GM12878 (cell line): ENCODE data around the gene CLDN34. TPM values are rescaled to one million over a fixed set of nuclear protein-coding genes. Genes with fewer than 3 reads are reported as not detected.
A peak's percentile ranks its signal among the peaks of the same experiment; 100 is the strongest.

ENCODE experiments used
- ATAC-seq: fragments of 200-7000 bp; cut with Tn5 transposase; 3 replicates; pipeline ENCODE4 v1.9.1; 2020; ENCODE audit warnings: mild to moderate bottlenecking, moderate library complexity
- BruUV-seq: library from RNA; stranded (reverse); fragments of 400-500 nt; replicated peaks from 2 replicates; lab custom pipeline; 2021; lab: Mats Ljungman, UMichigan
- CTCF ChIA-PET: fragments of 300-600 bp; sonication (Branson Sonifier 250); formaldehyde crosslinking; extraction: SDS; loops from one replicate; lab custom pipeline; 2021; ENCODE audit warnings: inconsistent platforms; lab: Yijun Ruan, JAX
- POLR2A ChIA-PET: fragments of 350-600 bp; formaldehyde crosslinking; extraction: SDS; loops from one replicate; lab custom pipeline; 2021; ENCODE audit warnings: inconsistent platforms; lab: Charles Lee
- RAD21 ChIA-PET: fragments of 300-600 bp; sonication (Branson Sonifier 250); formaldehyde crosslinking; loops from one replicate; lab custom pipeline; 2023; ENCODE audit warnings: antibody characterized with exemption; ENCODE audit not compliant: unreplicated experiment; lab: Charles Lee
- SMC1A ChIA-PET: fragments of 300-600 bp; sonication (Branson Sonifier 250); formaldehyde crosslinking; loops from one replicate; lab custom pipeline; 2023; ENCODE audit not compliant: unreplicated experiment, uncharacterized antibody; lab: Charles Lee
- DNase-seq: peaks from one replicate; pipeline ENCODE4 v3.0.0-alpha.2; 2011; ENCODE audit warnings: low read depth, low spot score
- FAIRE-seq: peaks from 3 replicates; lab custom pipeline; 2011; peaks lifted over from hg19 to GRCh38; lab: Jason Lieb, UNC
- H2AFZ ChIP-seq: 2 replicates; pipeline ENCODE4 v1.6.0; 2011; ENCODE audit warnings: low read depth, low read length, control low read depth; ENCODE audit not compliant: control insufficient read depth
- H3K27ac ChIP-seq: 2 replicates; pipeline ENCODE4 v1.5.1; 2011; ENCODE audit warnings: control low read depth; ENCODE audit not compliant: control insufficient read depth, insufficient read depth
- H3K27me3 ChIP-seq, 2 experiments: replicated peaks in 1 of 2; 2 replicates each; pipeline versions ENCODE4 v1.6.0 to v1.6.1; 2011; ENCODE audit warnings: low read length in 1 of 2; ENCODE audit not compliant: control insufficient read depth in 2 of 2, insufficient read depth in 2 of 2
- H3K36me3 ChIP-seq, 2 experiments: 2 replicates each; pipeline ENCODE4 v1.5.1; 2011; ENCODE audit warnings: low read length in 1 of 2; ENCODE audit not compliant: control insufficient read depth in 2 of 2, insufficient read depth in 2 of 2
- H3K4me1 ChIP-seq: 2 replicates; pipeline ENCODE4 v1.6.1; 2011; ENCODE audit warnings: mild to moderate bottlenecking, low read length, moderate library complexity, mixed read lengths; ENCODE audit not compliant: control insufficient read depth, insufficient read depth
- H3K4me2 ChIP-seq: 2 replicates; pipeline ENCODE4 v1.6.0; 2011; ENCODE audit warnings: control low read depth; ENCODE audit not compliant: control insufficient read depth, insufficient read depth
- H3K4me3 ChIP-seq: fragments of 200-600 bp; sonication (generic); 2 replicates; pipeline ENCODE4 v1.5.1; 2016
- H3K79me2 ChIP-seq: 2 replicates; pipeline ENCODE4 v1.6.0; 2011; ENCODE audit warnings: low read length; ENCODE audit not compliant: control insufficient read depth, insufficient read depth
- H3K9ac ChIP-seq: 2 replicates; pipeline ENCODE4 v1.8.0; 2011; ENCODE audit warnings: low read length, control low read depth, mixed read lengths; ENCODE audit not compliant: control insufficient read depth, insufficient read depth
- H3K9me3 ChIP-seq: replicated peaks from 3 replicates; pipeline ENCODE4 v1.5.1; 2011; ENCODE audit warnings: mild to moderate bottlenecking, low read length; ENCODE audit not compliant: control insufficient read depth, insufficient read depth
- H4K20me1 ChIP-seq: 2 replicates; pipeline ENCODE4 v1.6.0; 2011; ENCODE audit not compliant: control insufficient read depth, insufficient read depth
- BHLHE40 ChIP-seq, 2 experiments: fragments of 450-650 bp in 1 of 2; IDR thresholded peaks; 2 replicates each; pipeline ENCODE4 v1.6.1; 2011 to 2017; ENCODE audit warnings: low read depth in 2 of 2, borderline replicate concordance in 1 of 2, improper control_type of control experiment in 1 of 2, low read length in 1 of 2, mild to moderate bottlenecking in 1 of 2
- CHD1 ChIP-seq: IDR thresholded peaks from 2 replicates; pipeline ENCODE4 v1.6.1; 2012; ENCODE audit warnings: low read depth, low read length, improper control_type of control experiment
- E4F1 ChIP-seq: fragments of 450-650 bp; IDR thresholded peaks from 2 replicates; pipeline ENCODE4 v1.6.1; 2018; ENCODE audit warnings: borderline replicate concordance, mild to moderate bottlenecking; ENCODE audit not compliant: partially characterized antibody
- EED ChIP-seq: sonication (generic); IDR thresholded peaks from 2 replicates; pipeline ENCODE4 v1.6.1; 2016; ENCODE audit warnings: antibody characterized with exemption, low read depth
- HDAC6 ChIP-seq: fragments of 200-600 bp; sonication (generic); IDR thresholded peaks from one replicate; pipeline ENCODE4 v1.8.0; 2017; ENCODE audit warnings: antibody characterized with exemption; ENCODE audit not compliant: unreplicated experiment
- RB1 ChIP-seq: fragments of 450-650 bp; formaldehyde crosslinking; IDR thresholded peaks from 2 replicates; pipeline ENCODE4 v1.6.1; 2017; ENCODE audit warnings: mild to moderate bottlenecking, borderline replicate concordance
- SRF ChIP-seq, 2 experiments: IDR thresholded peaks; 2 replicates each; pipeline ENCODE4 v1.6.1; 2011; ENCODE audit warnings: low read depth in 2 of 2, low read length in 2 of 2, mild to moderate bottlenecking in 1 of 2, moderate library complexity in 1 of 2
- TCF12 ChIP-seq: IDR thresholded peaks from 2 replicates; pipeline ENCODE4 v1.6.1; 2011; ENCODE audit warnings: low read depth, mild to moderate bottlenecking, low read length
- ZNF687 ChIP-seq: fragments of 450-650 bp; IDR thresholded peaks from 2 replicates; pipeline ENCODE4 v1.6.1; 2017; ENCODE audit warnings: mild to moderate bottlenecking, moderate library complexity
- WGBS: methylation state at CpG from one replicate; pipeline ENCODE4 v1.1.6; 2016; ENCODE audit warnings: low lambda C conversion rate; ENCODE audit not compliant: insufficient replicate concordance, insufficient coverage; ENCODE audit errors: missing lambda C conversion rate; 5-methylcytosine and 5-hydroxymethylcytosine counted together
- in situ Hi-C: fragments of 300-500 bp; cut with MboI; formaldehyde crosslinking; loops from 9 replicates; pipeline ENCODE4 v1.14.3; 2018; ENCODE audit warnings: mixed read lengths
- intact Hi-C: fragments of 100-400 bp; cut with micrococcal nuclease; formaldehyde crosslinking; loops from one replicate; pipeline ENCODE4 v1.14.2; 2022; ENCODE audit not compliant: unreplicated experiment
- polyA plus RNA-seq, 11 experiments: library from polyadenylated mRNA; depleted of rRNA in 4 of 11; unstranded in 6 of 11; stranded (reverse) in 5 of 11; fragments of >200 nt; fragmentation: Nextera tagmentation in 4 of 11; fragmentation: Illumina TruSeq in 1 of 11; extraction: Ambion mirVana in 4 of 11; extraction: Trizol in 1 of 11; gene quantifications; 1 replicate in 1 of 11; 2 replicates in 10 of 11; pipeline versions ENCODE4 v1.2.1 to v1.2.3, GENCODE V29; 2011 to 2016; ENCODE audit warnings: inconsistent platforms in 2 of 11, missing spikeins in 2 of 11, low read depth in 1 of 11
- total RNA-seq, 4 experiments: library from RNA; depleted of rRNA in 3 of 4; stranded (reverse); fragments of >200 nt in 3 of 4; fragmentation: Illumina TruSeq in 1 of 4; extraction: Trizol in 1 of 4; gene quantifications; 2 replicates each; pipeline versions ENCODE4 v1.2.1 to v1.2.3, GENCODE V29; 2013 to 2021
- TF ChIP-seq, protein P1 (sequence below): fragments of 450-650 bp; IDR thresholded peaks from 2 replicates; pipeline ENCODE4 v1.6.1; 2017; ENCODE audit warnings: low read depth, mild to moderate bottlenecking, moderate library complexity

CLDN34 gene
- total and polyA plus RNA-seq, 10 of the 15 experiments (the other 5 are each of a cell fraction or from before 2014, with no cell fraction given): not detected

- H3K9me3 ChIP-seq: no peaks in the 10 kb centered on the region; the same call in 2 of the 3 replicates
- peak overlapping the region; percentile 58; the same call in 1 of the 2 replicates for H3K4me3 ChIP-seq
- BruUV-seq: TSS peak; percentile 78
- ChIA-PET SMC1A (interaction anchor here (0.9 to 5.7 kb wide), 6 partner anchors 17 to 104 kb away, joined by 5 to 54 read pairs (median 34); no protein-coding TSS in a partner anchor), RAD21 (interaction anchor here (0.7 to 3.5 kb wide), 5 partner anchors 11 to 96 kb away, joined by 3 to 15 read pairs (median 4); no protein-coding TSS in a partner anchor), POLR2A (interaction anchor here (0.8 to 1.3 kb wide), 3 partner anchors 11 to 97 kb away, joined by 3 to 8 read pairs (median 3); no protein-coding TSS in a partner anchor), CTCF (interaction anchor here (0.9 to 4.5 kb wide), 3 partner anchors 11 to 104 kb away, joined by 3 to 57 read pairs (median 3); no protein-coding TSS in a partner anchor)
- ATAC-seq (peak; percentile 66), FAIRE-seq (no peak), DNase-seq (no peak)
- no peaks in the 10 kb centered on the region for H3K27me3 ChIP-seq
- peak overlapping the region; percentile 64; the same call in 1 of the 2 replicates for H3K4me2 ChIP-seq
- H3K36me3 ChIP-seq: no peaks in the 10 kb centered on the region
- 48% methylated on average over 55 of the region's 110 CpGs for WGBS
- H4K20me1 ChIP-seq: no peaks in the 10 kb centered on the region
- H3K4me1 ChIP-seq: peaks cover 9% of the 10 kb centered on the region
- peak overlapping the region; percentile 33; the same call in 1 of the 2 replicates for H3K27ac ChIP-seq
- H3K79me2 ChIP-seq: no peaks in the 10 kb centered on the region; the same call in 1 of the 2 replicates
- peak overlapping the region; percentile 41; the same call in 1 of the 2 replicates for H2AFZ ChIP-seq
- in situ Hi-C loops (no loop called here), intact Hi-C loops (loop anchor here (5.0 kb wide), 1 partner anchor 38 kb away; no protein-coding TSS in a partner anchor)
- peak overlapping the region; percentile 56; the same call in 1 of the 2 replicates for H3K9ac ChIP-seq
- TF ChIP-seq E4F1: no peak
- TF ChIP-seq CHD1: no peak
- TF ChIP-seq EED: peak; percentile 67; the same call in 1 of the 2 replicates
- peak in 1 of 2 experiments; percentile 36; a peak in 1 of 4 replicates for TF ChIP-seq BHLHE40 (IDR thresholded peaks at IDR 0.05; ENCODE audit: borderline replicate concordance in 1 of 2, low read depth in 2 of 2, low read length in 1 of 2)
- TF ChIP-seq HDAC6: no peak
- TF ChIP-seq, protein P1, sequence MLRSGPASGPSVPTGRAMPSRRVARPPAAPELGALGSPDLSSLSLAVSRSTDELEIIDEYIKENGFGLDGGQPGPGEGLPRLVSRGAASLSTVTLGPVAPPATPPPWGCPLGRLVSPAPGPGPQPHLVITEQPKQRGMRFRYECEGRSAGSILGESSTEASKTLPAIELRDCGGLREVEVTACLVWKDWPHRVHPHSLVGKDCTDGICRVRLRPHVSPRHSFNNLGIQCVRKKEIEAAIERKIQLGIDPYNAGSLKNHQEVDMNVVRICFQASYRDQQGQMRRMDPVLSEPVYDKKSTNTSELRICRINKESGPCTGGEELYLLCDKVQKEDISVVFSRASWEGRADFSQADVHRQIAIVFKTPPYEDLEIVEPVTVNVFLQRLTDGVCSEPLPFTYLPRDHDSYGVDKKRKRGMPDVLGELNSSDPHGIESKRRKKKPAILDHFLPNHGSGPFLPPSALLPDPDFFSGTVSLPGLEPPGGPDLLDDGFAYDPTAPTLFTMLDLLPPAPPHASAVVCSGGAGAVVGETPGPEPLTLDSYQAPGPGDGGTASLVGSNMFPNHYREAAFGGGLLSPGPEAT: peak; percentile 45; the same call in 1 of the 2 replicates
- TF ChIP-seq ZNF687: no peak
- TF ChIP-seq TCF12: 0 out of 2 replicates have a peak, but pooled peaks have one; percentile 5
- TF ChIP-seq RB1: peak; percentile 41; the same call in 1 of the 2 replicates
- TF ChIP-seq SRF (IDR thresholded peaks at IDR 0.05; ENCODE audit: low read depth in 2 of 2, low read length in 2 of 2): no peak
Measured at GRCh38 chrX:10014462-10015354, 47.5 kb downstream of the CLDN34 start.
